ENCODE data around the gene RASD1. TPM values are rescaled to one million over a fixed set of nuclear protein-coding genes. Genes with fewer than 3 reads are reported as not detected.

The RASD1 gene
- polyA plus RNA-seq, 1 of the 3 experiments (the other 2 are of a cell fraction): 0.43 TPM

GRCh38 chr17:17497845-17498520 lies 1.8 kb upstream of the RASD1 start:
- H3K9ac ChIP-seq: no peak overlapping the region
- H3K4me1 ChIP-seq (ENCODE audit: control insufficient read depth in 1 of 2, insufficient read depth in 2 of 2, low read depth in 1 of 2, low read length in 1 of 2): peaks cover 0 to 7% of the 10 kb centered on the region in 2 experiments; a peak in 1 of 4 replicates
- no peaks in the 10 kb centered on the region for H3K9me2 ChIP-seq
- H3K36me3 ChIP-seq (replicated peaks in 1 of 2; ENCODE audit: control insufficient read depth in 1 of 2, insufficient read depth in 2 of 2, low read length in 1 of 2): peaks cover 0 to 2% of the 10 kb centered on the region in 2 experiments
- ChIA-PET POLR2A (interaction anchor here (2.7 kb wide), 1 partner anchor 70 kb away, joined by 14 read pairs; no protein-coding TSS in a partner anchor), CTCF (interaction anchor here (0.9 to 6.7 kb wide), 19 partner anchors 8 to 144 kb away, joined by 3 to 185 read pairs (median 13); no protein-coding TSS in a partner anchor)
- no peaks in the 10 kb centered on the region for H3K27me3 ChIP-seq (ENCODE audit: insufficient read depth)
- H3K9me3 ChIP-seq: no peaks in the 10 kb centered on the region
- DNase-seq: no peak
- H3K79me2 ChIP-seq (ENCODE audit: insufficient read depth): no peaks in the 10 kb centered on the region
- no peaks in the 10 kb centered on the region for H3F3A ChIP-seq (replicated peaks; ENCODE audit: insufficient read depth)
- H3K4me2 ChIP-seq: no peak overlapping the region
- TF ChIP-seq USF1 (IDR thresholded peaks at IDR 0.05; ENCODE audit: borderline replicate concordance, low read depth) (no peak), MAX (IDR thresholded peaks at IDR 0.05; ENCODE audit: low read depth) (no peak), GATA2 (CRISPR knock-in tag; IDR thresholded peaks at IDR 0.05) (no peak), RCOR1 (IDR thresholded peaks at IDR 0.05; ENCODE audit: low read length) (no peak), SIN3A (IDR thresholded peaks at IDR 0.05; ENCODE audit: borderline replicate concordance, low read depth, low read length) (no peak), IRF3 (IDR thresholded peaks at IDR 0.05; ENCODE audit: low read depth, low read length) (no peak), USF2 (IDR thresholded peaks at IDR 0.05; ENCODE audit: borderline replicate concordance, low read depth, low read length) (no peak), CHD2 (IDR thresholded peaks at IDR 0.05; ENCODE audit: low read length, partially characterized antibody) (no peak), YY1 (IDR thresholded peaks at IDR 0.05; ENCODE audit: low read depth) (no peak), PBX3 (IDR thresholded peaks at IDR 0.05) (no peak), TCF12 (IDR thresholded peaks at IDR 0.05) (no peak), RXRA (IDR thresholded peaks at IDR 0.05; ENCODE audit: borderline replicate concordance, low read depth) (no peak), RFX5 (IDR thresholded peaks at IDR 0.05; ENCODE audit: low read length) (no peak), TEAD4 (IDR thresholded peaks at IDR 0.05; ENCODE audit: borderline replicate concordance, insufficient read depth) (no peak), NRF1 (IDR thresholded peaks at IDR 0.05; ENCODE audit: low read depth, low read length) (no peak), REST (IDR thresholded peaks at IDR 0.05; ENCODE audit: low read depth, low read length) (no peak), FOXM1 (IDR thresholded peaks at IDR 0.05; ENCODE audit: low read depth) (no peak)
- H3K4me3 ChIP-seq (ENCODE audit: low read depth in 2 of 2, low read length in 1 of 2): no peak overlapping the region
- no peaks in the 10 kb centered on the region for H4K20me1 ChIP-seq (ENCODE audit: insufficient read depth)
- 93% methylated on average over 7 of the region's 10 CpGs for WGBS (ENCODE audit: low lambda C conversion rate)
- H2AFZ ChIP-seq (ENCODE audit: low read depth): no peak overlapping the region
- no peak overlapping the region for H3K27ac ChIP-seq (ENCODE audit: low read depth in 2 of 2, low read length in 1 of 2)

Data from SK-N-SH (cell line).